K562 (cell line): ENCODE measurements around the gene ABCB6. TPM values are rescaled to one million over a fixed set of nuclear protein-coding genes. Genes with fewer than 3 reads are reported as not detected.

Source experiments
- CC2D1A ChIP-seq: fragments of 450-650 bp; IDR thresholded peaks from 2 replicates; pipeline ENCODE4 v1.6.1; 2017; ENCODE audit warnings: mild to moderate bottlenecking
- ETV6 ChIP-seq, 3 experiments: fragments of 150-350 bp in 1 of 3; sonication (generic) in 1 of 3; formaldehyde crosslinking in 1 of 3; IDR thresholded peaks; 2 replicates each; pipeline versions ENCODE4 v1.6.1 to v1.8.0; 2014 to 2022; ENCODE audit warnings: borderline replicate concordance in 2 of 3, low read depth in 2 of 3, antibody characterized with exemption in 1 of 3, low read length in 1 of 3, mild to moderate bottlenecking in 1 of 3, missing genetic modification reagents in 1 of 3
- FOS ChIP-seq: IDR thresholded peaks from 3 replicates; pipeline ENCODE4 v1.6.1; 2011; ENCODE audit not compliant: insufficient read length; ENCODE audit errors: extremely low read depth
- FOSL1 ChIP-seq: fragments of 200-800 bp; sonication (Bioruptor generic); conservative IDR thresholded peaks from 2 replicates; pipeline ENCODE4 v1.6.1; 2016; ENCODE audit warnings: missing genetic modification characterization, missing compliant biosample characterization
- FOXK2 ChIP-seq, 2 experiments: fragments of 450-650 bp; IDR thresholded peaks in 1 of 2; conservative IDR thresholded peaks in 1 of 2; 2 replicates each; pipeline ENCODE4 v1.6.1; 2016; ENCODE audit warnings: low read depth in 2 of 2, mild to moderate bottlenecking in 1 of 2
- FOXM1 ChIP-seq, 2 experiments: fragments of 450-650 bp in 1 of 2; sonication (generic) in 1 of 2; formaldehyde crosslinking in 1 of 2; IDR thresholded peaks; 2 replicates each; pipeline versions ENCODE4 v1.6.1 to v1.9.0; 2017 to 2022; ENCODE audit warnings: low read depth in 2 of 2, mild to moderate bottlenecking in 2 of 2, missing genetic modification reagents in 1 of 2, moderate library complexity in 1 of 2
- GTF2A2 ChIP-seq: IDR thresholded peaks from 2 replicates; pipeline ENCODE4 v1.6.1; 2016; ENCODE audit warnings: mild to moderate bottlenecking, missing genetic modification characterization, missing compliant biosample characterization
- KAT2B ChIP-seq: IDR thresholded peaks from one replicate; pipeline ENCODE4 v1.6.1; 2012; ENCODE audit warnings: low read depth, mild to moderate bottlenecking, control low read depth, inconsistent platforms, low read length, moderate library complexity
- KLF16 ChIP-seq: IDR thresholded peaks from 2 replicates; pipeline ENCODE4 v1.6.1; 2016; ENCODE audit warnings: antibody characterized with exemption
- MCM3 ChIP-seq: fragments of 450-650 bp; IDR thresholded peaks from 2 replicates; pipeline ENCODE4 v1.6.1; 2016
- NCOA6 ChIP-seq: fragments of 450-650 bp; IDR thresholded peaks from 2 replicates; pipeline ENCODE4 v1.6.1; 2017; ENCODE audit warnings: mild to moderate bottlenecking
- OTX1 ChIP-seq: fragments of 450-650 bp; formaldehyde crosslinking; IDR thresholded peaks from 2 replicates; pipeline ENCODE4 v1.4.0; 2022; ENCODE audit warnings: mild to moderate bottlenecking
- PHF8 ChIP-seq: fragments of 200-600 bp; sonication (generic); IDR thresholded peaks from 2 replicates; pipeline ENCODE4 v1.6.1; 2012; ENCODE audit warnings: mixed run types, mild to moderate bottlenecking, inconsistent platforms, low read length, moderate library complexity, borderline replicate concordance
- RAD51 ChIP-seq: fragments of 450-650 bp; IDR thresholded peaks from 2 replicates; pipeline ENCODE4 v1.7.1; 2016; ENCODE audit warnings: low read depth, mild to moderate bottlenecking, borderline replicate concordance
- RHOXF2B ChIP-seq: fragments of 250-450 bp; sonication (Bioruptor Pico); conservative IDR thresholded peaks from 2 replicates; pipeline ENCODE4 v1.5.1; 2021
- SMAD3 ChIP-seq: fragments of 450-650 bp; formaldehyde crosslinking; conservative IDR thresholded peaks from 2 replicates; pipeline ENCODE4 v1.4.0; 2020; ENCODE audit warnings: mild to moderate bottlenecking
- TAF9B ChIP-seq: fragments of 450-650 bp; IDR thresholded peaks from 2 replicates; pipeline ENCODE4 v1.6.1; 2018; ENCODE audit warnings: mild to moderate bottlenecking; ENCODE audit not compliant: partially characterized antibody
- THRAP3 ChIP-seq: fragments of 450-650 bp; IDR thresholded peaks from 2 replicates; pipeline ENCODE4 v1.6.1; 2016; ENCODE audit warnings: mild to moderate bottlenecking, inconsistent platforms, borderline replicate concordance
- TOE1 ChIP-seq, 2 experiments: fragments of 450-650 bp in 1 of 2; sonication (generic) in 1 of 2; formaldehyde crosslinking in 1 of 2; IDR thresholded peaks; 2 replicates each; pipeline versions ENCODE4 v1.7.1 to v1.8.0; 2016 to 2022; ENCODE audit warnings: borderline replicate concordance in 2 of 2, mild to moderate bottlenecking in 2 of 2, antibody characterized with exemption in 1 of 2, inconsistent platforms in 1 of 2, low read depth in 1 of 2, missing genetic modification reagents in 1 of 2, moderate library complexity in 1 of 2
- TRIM28 ChIP-seq: fragments of 450-650 bp; IDR thresholded peaks from 2 replicates; pipeline ENCODE4 v1.6.1; 2017
- TSC22D4 ChIP-seq: fragments of 450-650 bp; IDR thresholded peaks from 2 replicates; pipeline ENCODE4 v1.6.1; 2016; ENCODE audit warnings: missing genetic modification characterization, missing biosample characterization, control low read depth
- ZFP1 ChIP-seq: fragments of 450-650 bp; formaldehyde crosslinking; IDR thresholded peaks from 2 replicates; pipeline ENCODE4 v1.4.0; 2020; ENCODE audit warnings: mild to moderate bottlenecking, mixed read lengths
- ZNF174 ChIP-seq: fragments of 250-450 bp; sonication (Bioruptor Pico); IDR thresholded peaks from 2 replicates; pipeline ENCODE4 v1.4.0; 2020; ENCODE audit warnings: mild to moderate bottlenecking
- ZNF184 ChIP-seq: sonication (generic); formaldehyde crosslinking; IDR thresholded peaks from 2 replicates; pipeline ENCODE4 v1.5.0; 2020; ENCODE audit warnings: missing genetic modification reagents
- ZNF668 ChIP-seq: fragments of 250-450 bp; sonication (Bioruptor Pico); IDR thresholded peaks from 2 replicates; pipeline ENCODE4 v1.8.0; 2022; ENCODE audit warnings: mild to moderate bottlenecking, inconsistent platforms
- ZNF717 ChIP-seq: fragments of 250-450 bp; sonication (Bioruptor Pico); IDR thresholded peaks from 2 replicates; pipeline ENCODE4 v1.5.0; 2021
- polyA plus RNA-seq, 8 experiments: library from polyadenylated mRNA; depleted of rRNA in 4 of 8; stranded (reverse) in 5 of 8; unstranded in 3 of 8; fragments of >200 nt; fragmentation: Nextera tagmentation in 2 of 8; fragmentation: Illumina TruSeq in 1 of 8; extraction: Ambion mirVana in 2 of 8; extraction: Trizol in 1 of 8; gene quantifications; 2 replicates each; pipeline versions ENCODE4 v1.2.1 to v1.2.3, GENCODE V29; 2011 to 2014; ENCODE audit warnings: inconsistent platforms in 1 of 8, missing spikeins in 1 of 8
- total RNA-seq, 7 experiments: library from RNA; depleted of rRNA in 6 of 7; stranded (reverse); fragments of >200 nt in 6 of 7; fragmentation: Illumina TruSeq in 2 of 7; extraction: Trizol in 2 of 7; gene quantifications; 2 replicates each; pipeline versions ENCODE4 v1.2.1 to v1.2.3, GENCODE V29; 2011 to 2021; ENCODE audit warnings: low replicate concordance in 1 of 7
- TF ChIP-seq, protein P1 (sequence below): fragments of 200-800 bp; sonication (Bioruptor generic); IDR thresholded peaks from 2 replicates; pipeline ENCODE4 v1.6.1; 2017; ENCODE audit warnings: missing genetic modification characterization, missing compliant biosample characterization
- TF ChIP-seq, protein P2 (sequence below): fragments of 250-450 bp; sonication (Bioruptor Pico); IDR thresholded peaks from 2 replicates; pipeline ENCODE4 v1.8.0; 2022; ENCODE audit warnings: inconsistent platforms, mild to moderate bottlenecking, moderate library complexity, borderline replicate concordance

Gene ABCB6
- total and polyA plus RNA-seq, 9 of the 15 experiments (the other 6 are each of a cell fraction or from before 2014, with no cell fraction given) = 3.7 to 29.8 (median 16.8) TPM

DNA sequence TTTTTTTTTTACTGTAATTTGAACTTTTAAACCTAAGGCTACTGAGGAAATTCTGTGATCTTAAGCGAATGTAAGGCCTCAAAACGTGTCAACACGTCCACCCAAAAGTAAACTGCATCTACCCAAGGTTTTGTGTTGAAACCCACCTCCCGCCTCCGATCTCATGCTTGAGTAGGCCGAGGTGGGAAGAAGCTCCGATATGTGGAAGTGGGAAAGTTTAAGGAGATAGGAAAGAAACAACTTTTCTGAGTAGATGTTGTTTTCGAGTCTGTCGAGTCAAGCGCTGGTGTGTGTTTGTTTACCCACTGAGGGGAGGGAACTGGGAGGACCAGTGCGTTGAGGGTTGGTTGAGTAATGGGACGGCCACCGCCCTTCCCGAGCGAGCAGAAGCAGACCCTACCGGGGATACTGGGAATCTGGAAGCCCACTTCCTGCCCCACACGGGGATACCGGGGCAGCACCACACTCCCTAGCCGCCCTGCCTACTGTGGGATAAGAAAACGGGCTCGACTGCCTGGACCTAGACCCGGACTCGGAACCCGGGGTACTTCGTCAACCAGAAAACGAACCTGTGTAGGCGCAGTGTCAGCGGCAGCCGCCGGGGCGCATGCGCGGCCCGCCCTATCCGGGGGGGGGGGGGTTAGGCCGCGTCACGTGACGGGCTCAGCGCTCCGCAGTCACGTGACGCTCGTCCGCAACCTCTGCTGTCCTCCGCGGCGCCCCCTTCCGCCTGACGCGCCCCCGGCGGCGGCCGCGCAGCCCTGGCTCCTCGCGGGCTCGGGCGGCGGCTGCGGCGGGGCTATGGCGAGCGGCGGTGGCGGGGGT, 41.0 kb downstream of the ABCB6 start, which contains the start of gene RETREG2 (continued):
- TF ChIP-seq, protein P1, sequence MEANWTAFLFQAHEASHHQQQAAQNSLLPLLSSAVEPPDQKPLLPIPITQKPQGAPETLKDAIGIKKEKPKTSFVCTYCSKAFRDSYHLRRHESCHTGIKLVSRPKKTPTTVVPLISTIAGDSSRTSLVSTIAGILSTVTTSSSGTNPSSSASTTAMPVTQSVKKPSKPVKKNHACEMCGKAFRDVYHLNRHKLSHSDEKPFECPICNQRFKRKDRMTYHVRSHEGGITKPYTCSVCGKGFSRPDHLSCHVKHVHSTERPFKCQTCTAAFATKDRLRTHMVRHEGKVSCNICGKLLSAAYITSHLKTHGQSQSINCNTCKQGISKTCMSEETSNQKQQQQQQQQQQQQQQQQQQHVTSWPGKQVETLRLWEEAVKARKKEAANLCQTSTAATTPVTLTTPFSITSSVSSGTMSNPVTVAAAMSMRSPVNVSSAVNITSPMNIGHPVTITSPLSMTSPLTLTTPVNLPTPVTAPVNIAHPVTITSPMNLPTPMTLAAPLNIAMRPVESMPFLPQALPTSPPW (CRISPR knock-in tag) = peak; percentile 98
- TF ChIP-seq FOXK2 (conservative IDR thresholded peaks at IDR 0.05 in 1 of 2, IDR thresholded peaks at IDR 0.05 in 1 of 2; ENCODE audit: low read depth in 2 of 2) = peak; percentile 87; a peak in 3 of 4 replicates
- no peak for TF ChIP-seq KLF16
- no peak for TF ChIP-seq MCM3
- TF ChIP-seq PHF8 = peak; percentile 75; the same call in 1 of the 2 replicates
- TF ChIP-seq, protein P2, sequence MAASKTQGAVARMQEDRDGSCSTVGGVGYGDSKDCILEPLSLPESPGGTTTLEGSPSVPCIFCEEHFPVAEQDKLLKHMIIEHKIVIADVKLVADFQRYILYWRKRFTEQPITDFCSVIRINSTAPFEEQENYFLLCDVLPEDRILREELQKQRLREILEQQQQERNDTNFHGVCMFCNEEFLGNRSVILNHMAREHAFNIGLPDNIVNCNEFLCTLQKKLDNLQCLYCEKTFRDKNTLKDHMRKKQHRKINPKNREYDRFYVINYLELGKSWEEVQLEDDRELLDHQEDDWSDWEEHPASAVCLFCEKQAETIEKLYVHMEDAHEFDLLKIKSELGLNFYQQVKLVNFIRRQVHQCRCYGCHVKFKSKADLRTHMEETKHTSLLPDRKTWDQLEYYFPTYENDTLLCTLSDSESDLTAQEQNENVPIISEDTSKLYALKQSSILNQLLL = no peak
- peak; percentile 40 for TF ChIP-seq FOS
- TF ChIP-seq FOSL1 = peak; percentile 87
- no peak for TF ChIP-seq ZNF668 (CRISPR knock-in tag)
- TF ChIP-seq ZNF717 (CRISPR knock-in tag) = no peak
- peak; percentile 98 for TF ChIP-seq TOE1 (IDR thresholded peaks at IDR 0.05; ENCODE audit: borderline replicate concordance)
- TF ChIP-seq TOE1 (CRISPR knock-in tag; IDR thresholded peaks at IDR 0.05; ENCODE audit: borderline replicate concordance, low read depth) = no peak
- no peak for TF ChIP-seq FOXM1 (IDR thresholded peaks at IDR 0.05; ENCODE audit: low read depth)
- no peak for TF ChIP-seq FOXM1 (CRISPR knock-in tag; IDR thresholded peaks at IDR 0.05; ENCODE audit: low read depth)
- TF ChIP-seq TAF9B = peak; percentile 76
- no peak for TF ChIP-seq NCOA6
- no peak for TF ChIP-seq ZNF184 (CRISPR knock-in tag)
- no peak for TF ChIP-seq CC2D1A
- TF ChIP-seq RAD51 = peak; percentile 99
- no peak for TF ChIP-seq ETV6 (IDR thresholded peaks at IDR 0.05; ENCODE audit: borderline replicate concordance in 1 of 2, low read depth in 2 of 2, low read length in 1 of 2)
- TF ChIP-seq ETV6 (CRISPR knock-in tag; IDR thresholded peaks at IDR 0.05; ENCODE audit: borderline replicate concordance) = no peak
- peak; percentile 50; the same call in 1 of the 2 replicates for TF ChIP-seq TRIM28
- TF ChIP-seq ZFP1 (CRISPR knock-in tag) = no peak
- no peak for TF ChIP-seq ZNF174
- no peak for TF ChIP-seq THRAP3
- TF ChIP-seq GTF2A2 = no peak
- no peak for TF ChIP-seq RHOXF2B (CRISPR knock-in tag)
- TF ChIP-seq SMAD3 = 0 out of 2 replicates have a peak, but pooled peaks have one; percentile 46
- TF ChIP-seq OTX1 (CRISPR knock-in tag) = no peak
- no peak for TF ChIP-seq KAT2B
- no peak for TF ChIP-seq TSC22D4 (tag)
